HepG2 (cell line): ENCODE data around the gene SLC45A3. TPM values are rescaled to one million over a fixed set of nuclear protein-coding genes. Genes with fewer than 3 reads are reported as not detected.

Experiments
- ADNP ChIP-seq: sonication (generic); formaldehyde crosslinking; IDR thresholded peaks from 2 replicates; pipeline ENCODE4 v1.4.0; 2020; ENCODE audit warnings: missing genetic modification reagents
- ATF4 ChIP-seq, 2 experiments: fragments of 450-650 bp in 1 of 2; sonication (generic) in 1 of 2; formaldehyde crosslinking; IDR thresholded peaks; 2 replicates each; pipeline versions ENCODE4 v1.5.0 to v1.8.0; 2020 to 2022; ENCODE audit warnings: mild to moderate bottlenecking in 1 of 2, missing genetic modification reagents in 1 of 2
- EEA1 ChIP-seq: sonication (generic); formaldehyde crosslinking; IDR thresholded peaks from 2 replicates; pipeline ENCODE4 v1.5.1; 2020; ENCODE audit warnings: mild to moderate bottlenecking, missing genetic modification reagents, borderline replicate concordance
- HMGA1 ChIP-seq: sonication (generic); formaldehyde crosslinking; conservative IDR thresholded peaks from 2 replicates; pipeline ENCODE4 v1.4.0; 2020; ENCODE audit warnings: missing genetic modification reagents
- MEIS1 ChIP-seq: sonication (generic); formaldehyde crosslinking; IDR thresholded peaks from 2 replicates; pipeline ENCODE4 v1.9.0; 2021; ENCODE audit warnings: mild to moderate bottlenecking, missing genetic modification reagents, moderate library complexity, borderline replicate concordance
- REST ChIP-seq, 2 experiments: IDR thresholded peaks; 2 replicates each; pipeline ENCODE4 v1.6.1; 2011 to 2012; ENCODE audit warnings: low read length in 2 of 2, borderline replicate concordance in 1 of 2, low read depth in 1 of 2, mild to moderate bottlenecking in 1 of 2, moderate library complexity in 1 of 2
- SALL2 ChIP-seq: sonication (generic); formaldehyde crosslinking; IDR thresholded peaks from 2 replicates; pipeline ENCODE4 v1.8.1; 2023; ENCODE audit warnings: mild to moderate bottlenecking, missing genetic modification reagents, inconsistent platforms
- SMC3 ChIP-seq: IDR thresholded peaks from 2 replicates; pipeline ENCODE4 v1.6.1; 2011; ENCODE audit warnings: low read length, improper control_type of control experiment
- TFDP1 ChIP-seq: IDR thresholded peaks from 2 replicates; pipeline ENCODE4 v1.6.1; 2016; ENCODE audit warnings: missing compliant biosample characterization, missing genetic modification reagents, borderline replicate concordance
- YY1 ChIP-seq: IDR thresholded peaks from 2 replicates; pipeline ENCODE4 v1.6.1; 2011; ENCODE audit warnings: low read length, low read depth, moderate library complexity, mild to moderate bottlenecking; ENCODE audit not compliant: insufficient read depth, insufficient replicate concordance
- ZNF124 ChIP-seq: sonication (generic); formaldehyde crosslinking; IDR thresholded peaks from 2 replicates; pipeline ENCODE4 v1.4.0; 2020; ENCODE audit warnings: missing genetic modification reagents
- ZNF562 ChIP-seq: sonication (generic); formaldehyde crosslinking; IDR thresholded peaks from 2 replicates; pipeline ENCODE4 v1.8.0; 2022; ENCODE audit warnings: missing genetic modification reagents, borderline replicate concordance
- ZNF577 ChIP-seq: sonication (generic); formaldehyde crosslinking; IDR thresholded peaks from 2 replicates; pipeline ENCODE4 v1.4.0; 2020; ENCODE audit warnings: mild to moderate bottlenecking, low read depth, missing genetic modification reagents, borderline replicate concordance
- ZNF670 ChIP-seq: sonication (generic); formaldehyde crosslinking; IDR thresholded peaks from 2 replicates; pipeline ENCODE4 v1.8.0; 2022; ENCODE audit warnings: mild to moderate bottlenecking, missing genetic modification reagents, borderline replicate concordance
- ZNF674 ChIP-seq: sonication (generic); formaldehyde crosslinking; IDR thresholded peaks from 2 replicates; pipeline ENCODE4 v1.5.0; 2020; ENCODE audit warnings: low read depth, mild to moderate bottlenecking, missing genetic modification reagents
- ZNF770 ChIP-seq: sonication (generic); formaldehyde crosslinking; IDR thresholded peaks from 2 replicates; pipeline ENCODE4 v1.5.0; 2020; ENCODE audit warnings: mild to moderate bottlenecking, missing genetic modification reagents
- ZNF839 ChIP-seq: sonication (generic); formaldehyde crosslinking; IDR thresholded peaks from 2 replicates; pipeline ENCODE4 v1.4.0; 2020; ENCODE audit warnings: missing genetic modification reagents, mild to moderate bottlenecking, borderline replicate concordance
- ZXDC ChIP-seq: sonication (generic); formaldehyde crosslinking; IDR thresholded peaks from 2 replicates; pipeline ENCODE4 v1.5.0; 2020; ENCODE audit warnings: mild to moderate bottlenecking, missing genetic modification reagents
- polyA plus RNA-seq, 8 experiments: library from polyadenylated mRNA; depleted of rRNA in 3 of 8; stranded (reverse) in 7 of 8; unstranded in 1 of 8; fragments of >200 nt; fragmentation: Illumina TruSeq in 4 of 8; extraction: Trizol in 4 of 8; gene quantifications; 2 replicates each; pipeline versions ENCODE4 v1.2.1 to v1.2.3, GENCODE V29; 2011 to 2016; ENCODE audit warnings: low read depth in 4 of 8, missing spikeins in 1 of 8, mixed read lengths in 1 of 8; ENCODE audit not compliant: insufficient read depth in 1 of 8
- total RNA-seq, 5 experiments: library from RNA; depleted of rRNA; stranded (reverse); fragments of >200 nt; fragmentation: Illumina TruSeq; extraction: Trizol; gene quantifications; 2 replicates each; pipeline ENCODE4 v1.2.3, GENCODE V29; 2016; ENCODE audit warnings: low read depth in 1 of 5

The SLC45A3 gene
- total and polyA plus RNA-seq, 2 of the 13 experiments (the other 11 are each of a cell fraction or from before 2014, with no cell fraction given), result 3.4 to 4.1 TPM

GRCh38 chr1:205668951-205669340 lies 11.4 kb downstream of the SLC45A3 start (continued):
- no peak for TF ChIP-seq ZXDC (CRISPR knock-in tag)
- TF ChIP-seq ZNF124, result no peak
- TF ChIP-seq SALL2 (CRISPR knock-in tag), result no peak
- no peak for TF ChIP-seq ZNF562 (CRISPR knock-in tag)
- peak; percentile 52; the same call in 1 of the 2 replicates for TF ChIP-seq ZNF670 (CRISPR knock-in tag)
- TF ChIP-seq SMC3, result peak; percentile 21; the same call in 1 of the 2 replicates
- TF ChIP-seq ZNF577 (CRISPR knock-in tag), result no peak
- TF ChIP-seq TFDP1 (CRISPR knock-in tag), result peak; percentile 79
- TF ChIP-seq MEIS1, result no peak
- no peak for TF ChIP-seq REST (IDR thresholded peaks at IDR 0.05; ENCODE audit: borderline replicate concordance in 1 of 2, low read depth in 1 of 2, low read length in 2 of 2)
- no peak for TF ChIP-seq ZNF770 (CRISPR knock-in tag)
- TF ChIP-seq YY1, result no peak
- TF ChIP-seq EEA1, result no peak
- no peak for TF ChIP-seq ADNP (CRISPR knock-in tag)
- no peak for TF ChIP-seq ATF4 (CRISPR knock-in tag; IDR thresholded peaks at IDR 0.05)
- no peak for TF ChIP-seq ZNF674 (CRISPR knock-in tag)
- no peak for TF ChIP-seq HMGA1 (CRISPR knock-in tag)
- TF ChIP-seq ZNF839 (CRISPR knock-in tag), result no peak
